ENCODE results near the gene LIFR.

LIFR gene

GRCh38 chr5:38448568-38449350 lies 107.7 kb downstream of the LIFR start:
- Histone ChIP-seq H3K27me3 (ENCODE audit: insufficient read depth, low read length) (no peaks in the 10 kb centered on the region), H3K27ac (ENCODE audit: low read depth, low read length) (no peak overlapping the region)

DNA sequence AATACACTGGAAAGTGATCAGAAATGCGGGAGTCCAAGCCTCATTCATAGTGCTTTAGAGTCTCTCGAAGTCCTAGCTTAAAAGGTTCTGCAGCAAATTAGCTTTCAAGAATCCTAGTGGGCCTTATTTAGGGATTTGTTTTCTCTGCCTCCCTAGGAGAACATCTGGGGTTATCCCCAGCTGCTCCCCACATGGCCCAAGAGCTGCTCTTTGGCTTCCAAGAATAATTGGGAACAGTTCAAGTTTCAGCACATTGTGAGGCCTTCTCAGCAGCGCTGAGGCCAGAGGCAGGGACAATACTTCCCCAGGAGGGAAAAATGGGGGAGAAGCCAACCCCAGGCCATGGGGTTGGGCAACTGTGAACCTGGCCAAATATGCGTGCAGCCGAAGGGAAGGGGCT lies 108.7 kb downstream of the LIFR start:
- no peaks in the 10 kb centered on the region for H3K4me1 ChIP-seq (ENCODE audit: insufficient read depth, low read length)
- H3K36me3 ChIP-seq (ENCODE audit: insufficient read depth, low read length) = no peaks in the 10 kb centered on the region
- no peak overlapping the region for H3K27ac ChIP-seq (ENCODE audit: low read depth, low read length)
- H3K9ac ChIP-seq (ENCODE audit: low read depth, low read length) = no peak overlapping the region
- H3K4me3 ChIP-seq (ENCODE audit: low read length) = no peak overlapping the region
- no peaks in the 10 kb centered on the region for H3K9me3 ChIP-seq (ENCODE audit: insufficient read depth, low read depth, low read length)
- 81% methylated on average over 5 of the region's 5 CpGs for WGBS
- H3K27me3 ChIP-seq (ENCODE audit: insufficient read depth, low read length) = no peaks in the 10 kb centered on the region

More at GRCh38 chr5:38448568-38449350, 107.7 kb downstream of the LIFR start:
- H3K4me1 ChIP-seq (ENCODE audit: insufficient read depth, low read length) = no peaks in the 10 kb centered on the region
- H3K4me3 ChIP-seq (ENCODE audit: low read length) = no peak overlapping the region
- no peaks in the 10 kb centered on the region for H3K36me3 ChIP-seq (ENCODE audit: insufficient read depth, low read length)
- 93% methylated on average over 9 of the region's 9 CpGs for WGBS
- H3K9ac ChIP-seq (ENCODE audit: low read depth, low read length) = no peak overlapping the region
- H3K9me3 ChIP-seq (ENCODE audit: insufficient read depth, low read depth, low read length) = no peaks in the 10 kb centered on the region

DNA sequence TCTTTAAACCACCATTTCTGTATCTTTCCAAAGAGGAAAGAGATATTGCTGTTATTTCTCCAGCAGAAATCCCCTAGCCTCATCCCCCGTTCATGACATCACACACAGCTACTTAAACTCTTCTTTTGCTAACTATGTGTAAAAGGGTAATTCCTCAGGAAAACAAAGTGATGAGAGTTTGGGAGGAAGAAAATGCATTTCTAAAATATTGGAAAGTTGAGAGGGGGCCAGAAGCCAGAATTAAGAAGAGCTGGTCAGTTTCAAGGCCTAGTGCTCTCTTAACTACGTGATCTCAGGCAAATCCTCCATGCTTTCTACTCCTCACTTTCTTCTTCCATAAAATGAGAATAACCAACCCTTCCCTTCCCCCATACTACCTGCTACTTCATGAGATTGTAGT lies 109.4 kb downstream of the LIFR start:
- no peaks in the 10 kb centered on the region for H3K36me3 ChIP-seq (ENCODE audit: insufficient read depth, low read length)
- H3K4me3 ChIP-seq (ENCODE audit: low read length) = no peak overlapping the region
- no peaks in the 10 kb centered on the region for H3K9me3 ChIP-seq (ENCODE audit: insufficient read depth, low read depth, low read length)
- no peak overlapping the region for H3K27ac ChIP-seq (ENCODE audit: low read depth, low read length)
- H3K9ac ChIP-seq (ENCODE audit: low read depth, low read length) = no peak overlapping the region
- WGBS = 100% methylated on average over 1 of the region's 2 CpGs
- H3K4me1 ChIP-seq (ENCODE audit: insufficient read depth, low read length) = no peaks in the 10 kb centered on the region
- H3K27me3 ChIP-seq (ENCODE audit: insufficient read depth, low read length) = no peaks in the 10 kb centered on the region

DNA sequence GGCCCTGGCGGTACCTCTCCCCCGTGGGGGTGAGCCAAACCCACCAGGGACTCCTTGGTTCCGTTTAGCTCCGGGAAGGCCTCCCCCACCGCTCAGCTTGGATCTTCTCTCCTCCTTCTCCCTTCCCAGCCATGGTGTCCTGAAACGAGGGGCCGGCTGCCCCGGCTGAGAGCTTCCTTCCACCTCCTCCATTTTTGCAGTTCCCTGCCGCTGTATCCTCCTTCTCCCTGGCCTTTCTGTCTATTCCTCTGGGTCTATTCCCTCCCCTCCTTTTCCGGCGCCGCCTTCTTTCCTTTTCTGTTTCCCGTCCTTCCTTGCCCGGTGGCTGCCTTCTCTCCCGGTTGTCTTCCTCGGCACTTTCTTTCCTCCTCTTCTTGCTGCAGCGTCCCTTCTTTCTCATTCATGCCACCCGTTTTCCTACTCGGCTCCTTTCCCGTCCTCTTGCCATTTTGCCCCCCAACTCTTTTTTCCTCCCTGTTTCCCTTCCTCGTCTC lies 110.4 kb downstream of the LIFR start:
- Histone ChIP-seq H3K9ac (ENCODE audit: low read depth, low read length) (no peak overlapping the region), H3K36me3 (ENCODE audit: insufficient read depth, low read length) (no peaks in the 10 kb centered on the region), H3K27me3 (ENCODE audit: insufficient read depth, low read length) (no peaks in the 10 kb centered on the region), H3K9me3 (ENCODE audit: insufficient read depth, low read depth, low read length) (no peaks in the 10 kb centered on the region), H3K4me3 (ENCODE audit: low read length) (no peak overlapping the region), H3K4me1 (ENCODE audit: insufficient read depth, low read length) (no peaks in the 10 kb centered on the region), H3K27ac (ENCODE audit: low read depth, low read length) (no peak overlapping the region)
- WGBS = 95% methylated on average over 21 of the region's 21 CpGs

DNA sequence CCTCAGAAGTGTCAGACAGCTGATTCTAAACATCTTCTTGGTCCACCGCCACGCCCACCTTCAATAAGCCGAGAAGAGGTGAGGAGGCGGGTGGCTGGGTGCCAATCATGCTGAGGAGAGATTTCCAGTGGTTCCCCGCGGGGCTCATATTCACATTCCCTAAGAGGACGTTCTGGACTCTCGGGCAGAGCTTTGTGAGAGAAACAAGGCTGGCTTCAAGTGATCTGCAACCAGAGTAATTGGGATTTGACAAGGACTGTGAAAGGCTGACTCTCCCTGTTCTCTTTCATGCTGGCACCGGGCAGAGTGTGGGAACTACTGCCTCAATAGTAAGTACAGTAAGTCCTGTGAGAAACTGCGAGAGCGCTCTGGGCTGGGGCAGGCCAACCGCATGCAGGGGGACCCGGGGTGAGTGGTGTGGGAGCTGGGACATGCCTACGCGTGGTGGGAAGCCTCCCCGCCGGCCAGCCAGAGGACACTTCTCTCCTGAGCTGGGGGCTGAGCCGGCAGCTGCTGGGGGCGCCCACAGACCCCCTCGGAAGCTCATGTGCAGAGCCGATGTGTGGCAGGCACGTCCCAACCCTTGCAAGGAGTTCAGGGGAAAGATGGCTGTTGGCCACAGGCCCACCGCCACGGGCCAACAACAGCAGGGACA lies 110.9 kb downstream of the LIFR start:
- H3K4me1 ChIP-seq (ENCODE audit: insufficient read depth, low read length) = no peaks in the 10 kb centered on the region
- H3K9ac ChIP-seq (ENCODE audit: low read depth, low read length) = no peak overlapping the region
- no peaks in the 10 kb centered on the region for H3K36me3 ChIP-seq (ENCODE audit: insufficient read depth, low read length)
- H3K27me3 ChIP-seq (ENCODE audit: insufficient read depth, low read length) = no peaks in the 10 kb centered on the region
- no peak overlapping the region for H3K27ac ChIP-seq (ENCODE audit: low read depth, low read length)
- H3K9me3 ChIP-seq (ENCODE audit: insufficient read depth, low read depth, low read length) = no peaks in the 10 kb centered on the region
- 92% methylated on average over 24 of the region's 24 CpGs for WGBS
- H3K4me3 ChIP-seq (ENCODE audit: low read length) = no peak overlapping the region

GRCh38 chr5:38443390-38443789 lies 113.1 kb downstream of the LIFR start:
- no peak overlapping the region for H3K27ac ChIP-seq (ENCODE audit: low read depth, low read length)
- WGBS = 92% methylated on average over 6 of the region's 7 CpGs

DNA sequence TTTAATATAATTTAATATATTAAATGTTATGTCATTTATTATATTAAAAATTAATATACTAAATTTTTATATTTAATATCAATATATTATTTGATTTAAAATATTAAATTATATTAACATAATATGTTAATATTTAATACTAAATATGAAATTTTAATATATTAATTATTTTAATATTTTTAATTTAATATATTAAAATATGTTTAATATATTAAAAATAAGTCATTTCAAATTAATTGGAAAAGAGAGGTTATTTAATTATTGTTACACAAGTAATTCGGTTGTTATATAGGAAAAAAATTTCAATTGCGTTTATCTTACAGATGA lies 114.2 kb downstream of the LIFR start:
- no peak overlapping the region for H3K27ac ChIP-seq (ENCODE audit: low read depth, low read length)
- no peak overlapping the region for H3K4me3 ChIP-seq (ENCODE audit: low read length)
- H3K4me1 ChIP-seq (ENCODE audit: insufficient read depth, low read length) = no peaks in the 10 kb centered on the region
- 100% methylated on average over 1 of the region's 2 CpGs for WGBS
- no peak overlapping the region for H3K9ac ChIP-seq (ENCODE audit: low read depth, low read length)
- no peaks in the 10 kb centered on the region for H3K36me3 ChIP-seq (ENCODE audit: insufficient read depth, low read length)
- no peaks in the 10 kb centered on the region for H3K9me3 ChIP-seq (ENCODE audit: insufficient read depth, low read depth, low read length)
- no peaks in the 10 kb centered on the region for H3K27me3 ChIP-seq (ENCODE audit: insufficient read depth, low read length)

More at GRCh38 chr5:38443390-38443789, 113.1 kb downstream of the LIFR start:
- H3K4me1 ChIP-seq (ENCODE audit: insufficient read depth, low read length) = no peaks in the 10 kb centered on the region
- H3K36me3 ChIP-seq (ENCODE audit: insufficient read depth, low read length) = no peaks in the 10 kb centered on the region
- no peak overlapping the region for H3K4me3 ChIP-seq (ENCODE audit: low read length)
- H3K9me3 ChIP-seq (ENCODE audit: insufficient read depth, low read depth, low read length) = no peaks in the 10 kb centered on the region
- no peaks in the 10 kb centered on the region for H3K27me3 ChIP-seq (ENCODE audit: insufficient read depth, low read length)
- no peak overlapping the region for H3K9ac ChIP-seq (ENCODE audit: low read depth, low read length)

- Histone ChIP-seq H3K36me3 (ENCODE audit: insufficient read depth, low read length) (no peaks in the 10 kb centered on the region), H3K4me1 (ENCODE audit: insufficient read depth, low read length) (no peaks in the 10 kb centered on the region), H3K4me3 (ENCODE audit: low read length) (no peak overlapping the region), H3K9me3 (ENCODE audit: insufficient read depth, low read depth, low read length) (no peaks in the 10 kb centered on the region), H3K27ac (ENCODE audit: low read depth, low read length) (no peak overlapping the region), H3K9ac (ENCODE audit: low read depth, low read length) (no peak overlapping the region), H3K27me3 (ENCODE audit: insufficient read depth, low read length) (no peaks in the 10 kb centered on the region)
- 0% methylated on average over 5 of the region's 9 CpGs for WGBS
Observed at GRCh38 chr5:38441453-38442246, 114.8 kb downstream of the LIFR start.

GRCh38 chr5:38438757-38439156 lies 117.7 kb downstream of the LIFR start:
- no peaks in the 10 kb centered on the region for H3K4me1 ChIP-seq (ENCODE audit: insufficient read depth, low read length)
- H3K27ac ChIP-seq (ENCODE audit: low read depth, low read length) = no peak overlapping the region
- H3K4me3 ChIP-seq (ENCODE audit: low read length) = no peak overlapping the region
- no peaks in the 10 kb centered on the region for H3K9me3 ChIP-seq (ENCODE audit: insufficient read depth, low read depth, low read length)
- H3K9ac ChIP-seq (ENCODE audit: low read depth, low read length) = no peak overlapping the region
- H3K27me3 ChIP-seq (ENCODE audit: insufficient read depth, low read length) = no peaks in the 10 kb centered on the region
- WGBS = 94% methylated on average over 1 of the region's 1 CpG
- H3K36me3 ChIP-seq (ENCODE audit: insufficient read depth, low read length) = no peaks in the 10 kb centered on the region

- H3K9ac ChIP-seq (ENCODE audit: low read depth, low read length) = no peak overlapping the region
- no peak overlapping the region for H3K4me3 ChIP-seq (ENCODE audit: low read length)
- no peaks in the 10 kb centered on the region for H3K9me3 ChIP-seq (ENCODE audit: insufficient read depth, low read depth, low read length)
- WGBS = 92% methylated on average over 6 of the region's 7 CpGs
- H3K36me3 ChIP-seq (ENCODE audit: insufficient read depth, low read length) = no peaks in the 10 kb centered on the region
- no peaks in the 10 kb centered on the region for H3K4me1 ChIP-seq (ENCODE audit: insufficient read depth, low read length)
- no peak overlapping the region for H3K27ac ChIP-seq (ENCODE audit: low read depth, low read length)
- no peaks in the 10 kb centered on the region for H3K27me3 ChIP-seq (ENCODE audit: insufficient read depth, low read length)
Observed at GRCh38 chr5:38434966-38435705, 121.3 kb downstream of the LIFR start.
